Liver (tissue), 9 donors: Measurements from ENCODE around the gene CACNG4. TPM values are rescaled to one million over a fixed set of nuclear protein-coding genes. Genes with fewer than 3 reads are reported as not detected.

Experiments used
- DNase-seq: peaks from one replicate; pipeline ENCODE4 v3.0.0-alpha.2; 2017; ENCODE audit warnings: low spot score
- H3K27ac ChIP-seq, 2 donors: one replicate each; pipeline ENCODE4 v1.7.0; 2013; ENCODE audit warnings: inconsistent platforms in 2 of 2, low read length in 2 of 2, control low read depth in 1 of 2, low read depth in 1 of 2, mild to moderate bottlenecking in 1 of 2
- H3K27me3 ChIP-seq, 4 donors: one replicate each; pipeline versions ENCODE4 v1.6.1 to v1.7.0; 2013; ENCODE audit warnings: low read length in 3 of 4, inconsistent platforms in 1 of 4, mild to moderate bottlenecking in 1 of 4, moderate library complexity in 1 of 4; ENCODE audit not compliant: control insufficient read depth in 4 of 4, insufficient read depth in 4 of 4
- H3K36me3 ChIP-seq, 4 donors: one replicate each; pipeline versions ENCODE4 v1.6.1 to v1.7.0; 2013; ENCODE audit warnings: low read length in 3 of 4, mild to moderate bottlenecking in 3 of 4, low read depth in 1 of 4, moderate library complexity in 1 of 4; ENCODE audit not compliant: control insufficient read depth in 4 of 4, insufficient read depth in 3 of 4
- H3K4me1 ChIP-seq, 4 donors: one replicate each; pipeline versions ENCODE4 v1.6.1 to v1.7.0; 2013; ENCODE audit warnings: low read length in 3 of 4, mild to moderate bottlenecking in 3 of 4, moderate library complexity in 1 of 4; ENCODE audit not compliant: control insufficient read depth in 4 of 4, insufficient read depth in 4 of 4
- H3K4me3 ChIP-seq, 3 donors: one replicate each; pipeline versions ENCODE4 v1.6.1 to v1.7.0; 2013; ENCODE audit warnings: low read length in 3 of 3, control low read depth in 1 of 3, low read depth in 1 of 3, mild to moderate bottlenecking in 1 of 3
- H3K9ac ChIP-seq, 2 donors: one replicate each; pipeline ENCODE4 v1.7.0; 2013; ENCODE audit warnings: low read length in 2 of 2, mild to moderate bottlenecking in 2 of 2, moderate library complexity in 2 of 2, control low read depth in 1 of 2, low read depth in 1 of 2
- H3K9me3 ChIP-seq, 4 donors: one replicate each; pipeline versions ENCODE4 v1.6.1 to v1.7.0; 2013; ENCODE audit warnings: low read length in 3 of 4; ENCODE audit not compliant: control insufficient read depth in 4 of 4
- ATF3 ChIP-seq: IDR thresholded peaks from 2 replicates; pipeline ENCODE4 v1.6.1; 2016; ENCODE audit warnings: antibody characterized with exemption
- CTCF ChIP-seq: fragments of 150-350 bp; IDR thresholded peaks from 2 replicates; pipeline ENCODE4 v1.5.1; 2017; ENCODE audit warnings: improper control_type of control experiment, low read depth, low read length; ENCODE audit not compliant: missing input control
- EGR1 ChIP-seq, 2 donors: IDR thresholded peaks; 2 replicates each; pipeline ENCODE4 v1.6.1; 2016 to 2018; ENCODE audit warnings: antibody characterized with exemption in 2 of 2, low read depth in 2 of 2
- FOXA1 ChIP-seq: IDR thresholded peaks from 2 replicates; pipeline ENCODE4 v1.6.1; 2016; ENCODE audit warnings: antibody characterized with exemption
- FOXA2 ChIP-seq: IDR thresholded peaks from 2 replicates; pipeline ENCODE4 v1.6.1; 2016; ENCODE audit warnings: antibody characterized with exemption
- GABPA ChIP-seq, 2 donors: IDR thresholded peaks in 1 of 2; conservative IDR thresholded peaks in 1 of 2; 2 replicates each; pipeline ENCODE4 v1.6.1; 2016; ENCODE audit warnings: antibody characterized with exemption in 2 of 2, mild to moderate bottlenecking in 1 of 2, moderate library complexity in 1 of 2
- HNF4A ChIP-seq, 2 donors: conservative IDR thresholded peaks; 2 replicates each; pipeline ENCODE4 v1.6.1; 2016; ENCODE audit warnings: antibody characterized with exemption in 2 of 2, mild to moderate bottlenecking in 2 of 2
- HNF4G ChIP-seq: IDR thresholded peaks from 2 replicates; pipeline ENCODE4 v1.6.1; 2016; ENCODE audit warnings: antibody characterized with exemption
- JUND ChIP-seq, 2 donors: IDR thresholded peaks; 2 replicates each; pipeline ENCODE4 v1.6.1; 2016; ENCODE audit warnings: antibody characterized with exemption in 2 of 2
- MAX ChIP-seq: IDR thresholded peaks from 2 replicates; pipeline ENCODE4 v1.6.1; 2016; ENCODE audit warnings: antibody characterized with exemption
- NR2F2 ChIP-seq: IDR thresholded peaks from 2 replicates; pipeline ENCODE4 v1.6.1; 2016; ENCODE audit warnings: antibody characterized with exemption
- RAD21 ChIP-seq, 2 donors: IDR thresholded peaks; 2 replicates each; pipeline ENCODE4 v1.6.1; 2016; ENCODE audit warnings: antibody characterized with exemption in 2 of 2, mild to moderate bottlenecking in 2 of 2
- REST ChIP-seq: IDR thresholded peaks from 2 replicates; pipeline ENCODE4 v1.6.1; 2016; ENCODE audit warnings: antibody characterized with exemption, mild to moderate bottlenecking
- RXRA ChIP-seq, 2 donors: IDR thresholded peaks; 2 replicates each; pipeline ENCODE4 v1.6.1; 2017 to 2018; ENCODE audit warnings: antibody characterized with exemption in 2 of 2, mild to moderate bottlenecking in 1 of 2
- SP1 ChIP-seq: IDR thresholded peaks from 2 replicates; pipeline ENCODE4 v1.6.1; 2018; ENCODE audit warnings: antibody characterized with exemption, mild to moderate bottlenecking
- TAF1 ChIP-seq: conservative IDR thresholded peaks from 2 replicates; pipeline ENCODE4 v1.6.1; 2016; ENCODE audit warnings: antibody characterized with exemption, mild to moderate bottlenecking
- YY1 ChIP-seq: IDR thresholded peaks from 2 replicates; pipeline ENCODE4 v1.6.1; 2016; ENCODE audit warnings: antibody characterized with exemption, mild to moderate bottlenecking
- ZBTB33 ChIP-seq: IDR thresholded peaks from 2 replicates; pipeline ENCODE4 v1.6.1; 2016; ENCODE audit warnings: antibody characterized with exemption
- WGBS: extraction: QIAGEN DNeasy Blood & Tissue Kit; methylation state at CpG from one replicate; pipeline ENCODE4 v1.1.7; 2013; 5-methylcytosine and 5-hydroxymethylcytosine counted together
- polyA plus RNA-seq, 2 donors: library from polyadenylated mRNA; stranded (reverse) in 1 of 2; unstranded in 1 of 2; fragments of 200-250 nt in 1 of 2; fragments of >200 nt in 1 of 2; fragmentation: Nextera tagmentation in 1 of 2; extraction: Ambion mirVana in 1 of 2; gene quantifications; one replicate each; pipeline versions ENCODE4 v1.2.1 to v1.2.3, GENCODE V29; 2013 to 2015
- total RNA-seq, 2 donors: library from RNA; depleted of rRNA; stranded (reverse); fragments of >200 nt; gene quantifications; one replicate each; pipeline ENCODE4 v1.2.3, GENCODE V29; 2014
- donor health status: healthy.
- donor health status: healthy.
- donor health status: healthy.
- donor health status: healthy.
- donor health status: healthy.

CACNG4 gene
- total and polyA plus RNA-seq, 4 donors: 0.02 to 0.09 (median 0.08) TPM; not detected in 1

- Histone ChIP-seq H3K36me3 (no peaks in the 10 kb centered on the region), H3K9me3 (no peaks in the 10 kb centered on the region), H3K4me3 (no peak overlapping the region), H3K27me3 (no peaks in the 10 kb centered on the region), H3K9ac (no peak overlapping the region), H3K27ac (no peak overlapping the region), H3K4me1 (no peaks in the 10 kb centered on the region)
- TF ChIP-seq CTCF (no peak), YY1 (no peak), REST (no peak), ZBTB33 (no peak), HNF4G (no peak), MAX (no peak), SP1 (no peak), RAD21 (IDR thresholded peaks at IDR 0.05) (no peak), TAF1 (no peak), FOXA2 (no peak), ATF3 (no peak), NR2F2 (no peak), EGR1 (IDR thresholded peaks at IDR 0.05; ENCODE audit: low read depth in 2 of 2) (no peak), RXRA (IDR thresholded peaks at IDR 0.05) (no peak), GABPA (IDR thresholded peaks at IDR 0.05 in 1 of 2, conservative IDR thresholded peaks at IDR 0.05 in 1 of 2) (no peak), FOXA1 (no peak), HNF4A (conservative IDR thresholded peaks at IDR 0.05) (no peak), JUND (IDR thresholded peaks at IDR 0.05) (no peak)
- WGBS: 80% methylated on average over 16 of the region's 16 CpGs
- no peak for DNase-seq
Observed at GRCh38 chr17:67021743-67022450, 57.4 kb downstream of the CACNG4 start.
